ENCODE results near the gene SHFL.

SHFL gene

GRCh38 chr19:10134040-10134439, 47.9 kb downstream of the SHFL start:
- Histone ChIP-seq H3K4me3 (ENCODE audit: low read depth, low read length) (no peak overlapping the region), H3K36me3 (peaks cover 97% of the 10 kb centered on the region), H3K27me3 (ENCODE audit: insufficient read depth, low read depth, severe bottlenecking) (no peaks in the 10 kb centered on the region), H3K9me3 (ENCODE audit: severe bottlenecking) (no peaks in the 10 kb centered on the region), H3K27ac (no peak overlapping the region)
- DNase-seq: no peak
- no peak for TF ChIP-seq CTCF (IDR thresholded peaks at IDR 0.05; ENCODE audit: low read depth, low read length)

GRCh38 chr19:10135551-10136334, 49.6 kb downstream of the SHFL start:
- Histone ChIP-seq H3K36me3 (peaks cover 97% of the 10 kb centered on the region), H3K9me3 (ENCODE audit: severe bottlenecking) (no peaks in the 10 kb centered on the region), H3K27me3 (ENCODE audit: insufficient read depth, low read depth, severe bottlenecking) (no peaks in the 10 kb centered on the region), H3K4me3 (ENCODE audit: low read depth, low read length) (no peak overlapping the region), H3K27ac (no peak overlapping the region)
- TF ChIP-seq CTCF (IDR thresholded peaks at IDR 0.05; ENCODE audit: low read depth, low read length): no peak
- DNase-seq: no peak

- H3K9me3 ChIP-seq (ENCODE audit: severe bottlenecking): no peaks in the 10 kb centered on the region
- DNase-seq: no peak
- H3K36me3 ChIP-seq: peaks cover 97% of the 10 kb centered on the region
Measured at GRCh38 chr19:10136936-10137335, 50.8 kb downstream of the SHFL start.

GRCh38 chr19:10137751-10138682, 51.9 kb downstream of the SHFL start:
- no peak for DNase-seq
- Histone ChIP-seq H3K27ac (no peak overlapping the region), H3K36me3 (peaks cover 100% of the 10 kb centered on the region), H3K27me3 (ENCODE audit: insufficient read depth, low read depth, severe bottlenecking) (no peaks in the 10 kb centered on the region), H3K4me3 (ENCODE audit: low read depth, low read length) (no peak overlapping the region), H3K9me3 (ENCODE audit: severe bottlenecking) (no peaks in the 10 kb centered on the region)
- no peak for TF ChIP-seq CTCF (IDR thresholded peaks at IDR 0.05; ENCODE audit: low read depth, low read length)

More at GRCh38 chr19:10136936-10137335, 50.8 kb downstream of the SHFL start:
- no peak overlapping the region for H3K27ac ChIP-seq
- TF ChIP-seq CTCF (IDR thresholded peaks at IDR 0.05; ENCODE audit: low read depth, low read length): no peak
- H3K27me3 ChIP-seq (ENCODE audit: insufficient read depth, low read depth, severe bottlenecking): no peaks in the 10 kb centered on the region
- no peak overlapping the region for H3K4me3 ChIP-seq (ENCODE audit: low read depth, low read length)

GRCh38 chr19:10138879-10139795, 53.0 kb downstream of the SHFL start:
- Histone ChIP-seq H3K4me3 (ENCODE audit: low read depth, low read length) (no peak overlapping the region), H3K36me3 (peaks cover 100% of the 10 kb centered on the region), H3K27ac (no peak overlapping the region), H3K27me3 (ENCODE audit: insufficient read depth, low read depth, severe bottlenecking) (no peaks in the 10 kb centered on the region), H3K9me3 (ENCODE audit: severe bottlenecking) (no peaks in the 10 kb centered on the region)
- DNase-seq: no peak
- no peak for TF ChIP-seq CTCF (IDR thresholded peaks at IDR 0.05; ENCODE audit: low read depth, low read length)

Data from WERI-Rb-1 (cell line).